ENCODE results near the gene HORMAD1.

- no peak for TF ChIP-seq ZBTB26 (tag by site-specific recombination; optimal IDR thresholded peaks at IDR 0.05)
- no peak for TF ChIP-seq CTCF (tag by site-specific recombination; IDR thresholded peaks at IDR 0.05)
- no peak for TF ChIP-seq ZNF645 (tag by site-specific recombination; IDR thresholded peaks at IDR 0.05)
- no peak for TF ChIP-seq ZBTB20 (tag by site-specific recombination; IDR thresholded peaks at IDR 0.05)
- no peak for TF ChIP-seq ZNF610 (tag by site-specific recombination; IDR thresholded peaks at IDR 0.05; ENCODE audit: borderline replicate concordance)
- no peak for TF ChIP-seq ZNF558 (tag by site-specific recombination; IDR thresholded peaks at IDR 0.05)
- no peak for TF ChIP-seq ZNF623 (tag by site-specific recombination; IDR thresholded peaks at IDR 0.05)
- no peak for TF ChIP-seq ZNF521 (tag by site-specific recombination; IDR thresholded peaks at IDR 0.05)
- TF ChIP-seq GLI4 (tag by site-specific recombination; IDR thresholded peaks at IDR 0.05), result no peak
- no peak for TF ChIP-seq ZNF24 (tag by site-specific recombination; IDR thresholded peaks at IDR 0.05)
- TF ChIP-seq ZBTB8A (tag by site-specific recombination; IDR thresholded peaks at IDR 0.05), result no peak
- TF ChIP-seq ZNF121 (tag by site-specific recombination; IDR thresholded peaks at IDR 0.05), result no peak
- no peak for TF ChIP-seq MYNN (tag by site-specific recombination; IDR thresholded peaks at IDR 0.05; ENCODE audit: borderline replicate concordance)
- TF ChIP-seq ATF2 (tag by site-specific recombination; IDR thresholded peaks at IDR 0.05; ENCODE audit: low read depth), result no peak
Measured at GRCh38 chr1:150764617-150765101, 44.0 kb upstream of the HORMAD1 start.

All from HEK293 (cell line).